ENCODE results near the gene BCL11A. TPM values are rescaled to one million over a fixed set of nuclear protein-coding genes. Genes with fewer than 3 reads are reported as not detected.

Gene BCL11A
- total and polyA plus RNA-seq, 2 of the 13 experiments (the other 11 are each of a cell fraction or from before 2014, with no cell fraction given), result not detected

DNA sequence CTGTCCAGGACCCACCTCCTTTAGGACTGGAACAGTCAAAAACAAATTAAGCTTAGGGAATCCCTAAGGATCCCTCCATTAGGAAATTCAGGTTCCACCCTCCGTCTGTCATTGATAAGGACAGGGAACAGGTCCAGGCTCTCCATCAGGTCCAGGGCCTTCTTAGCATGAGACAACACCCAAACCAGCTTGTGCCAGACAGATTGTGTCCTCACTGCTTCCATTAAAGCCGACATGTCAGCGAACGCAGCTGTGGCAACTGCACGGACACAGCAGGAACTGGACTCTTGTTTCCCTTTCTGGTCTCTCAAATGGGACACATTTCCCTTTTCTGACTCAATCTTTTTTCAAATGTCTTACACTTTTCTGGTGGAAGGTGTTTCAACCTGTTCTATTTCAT is 81.4 kb downstream of the BCL11A start (continued):
- TF ChIP-seq POLR2AphosphoS5 (IDR thresholded peaks at IDR 0.05; ENCODE audit: low read depth, low read length) (no peak), ZNF251 (CRISPR knock-in tag; IDR thresholded peaks at IDR 0.05) (no peak), SMARCE1 (IDR thresholded peaks at IDR 0.05; ENCODE audit: borderline replicate concordance) (no peak), ZNF687 (CRISPR knock-in tag; IDR thresholded peaks at IDR 0.05) (no peak)

GRCh38 chr2:60470340-60470739 is 83.1 kb downstream of the BCL11A start:
- H4K20me1 ChIP-seq (ENCODE audit: insufficient read depth, low read length), result no peaks in the 10 kb centered on the region
- FAIRE-seq (no peak), ATAC-seq (no peak), DNase-seq (ENCODE audit: low spot score) (no peak)
- ChIA-PET POLR2A (no interaction called here), CTCF (ENCODE audit: low intra/inter-chr PET ratio, low total read pairs) (no interaction called here)
- H3K27me3 ChIP-seq (ENCODE audit: control insufficient read depth in 1 of 2, insufficient read depth in 2 of 2, low read length in 2 of 2), result peaks cover 0 to 18% of the 10 kb centered on the region in 2 experiments; a peak in 3 of 5 replicates
- H3K9ac ChIP-seq (ENCODE audit: insufficient read depth, low read depth, low read length), result no peak overlapping the region
- no peaks in the 10 kb centered on the region for H3K79me2 ChIP-seq (ENCODE audit: insufficient read depth, low read length)
- no peak overlapping the region for H3K27ac ChIP-seq (ENCODE audit: extremely low read length, insufficient read depth, low read length)
- H3K36me3 ChIP-seq (replicated peaks in 1 of 2; ENCODE audit: control insufficient read depth in 1 of 2, insufficient read depth in 2 of 2, low read length in 2 of 2), result no peaks in the 10 kb centered on the region
- H2AFZ ChIP-seq (ENCODE audit: low read length), result no peak overlapping the region
- 40% methylated on average over 5 of the region's 5 CpGs for WGBS (ENCODE audit: low lambda C conversion rate)
- H3K4me3 ChIP-seq (replicated peaks in 1 of 3; ENCODE audit: insufficient read depth in 1 of 3, low read depth in 2 of 3, low read length in 3 of 3), result no peak overlapping the region
- in situ Hi-C loops (cut with HindIII; ENCODE audit: extremely low pct_ligation_motif_present, low pct_unique_long_range_greater_than_20kb) (no loop called here), intact Hi-C loops (cut with micrococcal nuclease; ENCODE audit: unreplicated experiment) (no loop called here)
- BruUV-seq (replicated peaks), result no TSS peak
- H3K4me1 ChIP-seq (ENCODE audit: insufficient read depth, low read length), result peaks cover 10% of the 10 kb centered on the region
- H3K4me2 ChIP-seq (ENCODE audit: low read depth, low read length), result no peak overlapping the region
- H3K9me3 ChIP-seq (ENCODE audit: low read length), result no peaks in the 10 kb centered on the region
- TF ChIP-seq ZNF446 (CRISPR knock-in tag; IDR thresholded peaks at IDR 0.05), result no peak
- TF ChIP-seq ZBTB38 (CRISPR knock-in tag; IDR thresholded peaks at IDR 0.05), result no peak
- TF ChIP-seq, protein P1, sequence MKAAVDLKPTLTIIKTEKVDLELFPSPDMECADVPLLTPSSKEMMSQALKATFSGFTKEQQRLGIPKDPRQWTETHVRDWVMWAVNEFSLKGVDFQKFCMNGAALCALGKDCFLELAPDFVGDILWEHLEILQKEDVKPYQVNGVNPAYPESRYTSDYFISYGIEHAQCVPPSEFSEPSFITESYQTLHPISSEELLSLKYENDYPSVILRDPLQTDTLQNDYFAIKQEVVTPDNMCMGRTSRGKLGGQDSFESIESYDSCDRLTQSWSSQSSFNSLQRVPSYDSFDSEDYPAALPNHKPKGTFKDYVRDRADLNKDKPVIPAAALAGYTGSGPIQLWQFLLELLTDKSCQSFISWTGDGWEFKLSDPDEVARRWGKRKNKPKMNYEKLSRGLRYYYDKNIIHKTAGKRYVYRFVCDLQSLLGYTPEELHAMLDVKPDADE (CRISPR knock-in tag; IDR thresholded peaks at IDR 0.05), result no peak
- TF ChIP-seq, protein P2, sequence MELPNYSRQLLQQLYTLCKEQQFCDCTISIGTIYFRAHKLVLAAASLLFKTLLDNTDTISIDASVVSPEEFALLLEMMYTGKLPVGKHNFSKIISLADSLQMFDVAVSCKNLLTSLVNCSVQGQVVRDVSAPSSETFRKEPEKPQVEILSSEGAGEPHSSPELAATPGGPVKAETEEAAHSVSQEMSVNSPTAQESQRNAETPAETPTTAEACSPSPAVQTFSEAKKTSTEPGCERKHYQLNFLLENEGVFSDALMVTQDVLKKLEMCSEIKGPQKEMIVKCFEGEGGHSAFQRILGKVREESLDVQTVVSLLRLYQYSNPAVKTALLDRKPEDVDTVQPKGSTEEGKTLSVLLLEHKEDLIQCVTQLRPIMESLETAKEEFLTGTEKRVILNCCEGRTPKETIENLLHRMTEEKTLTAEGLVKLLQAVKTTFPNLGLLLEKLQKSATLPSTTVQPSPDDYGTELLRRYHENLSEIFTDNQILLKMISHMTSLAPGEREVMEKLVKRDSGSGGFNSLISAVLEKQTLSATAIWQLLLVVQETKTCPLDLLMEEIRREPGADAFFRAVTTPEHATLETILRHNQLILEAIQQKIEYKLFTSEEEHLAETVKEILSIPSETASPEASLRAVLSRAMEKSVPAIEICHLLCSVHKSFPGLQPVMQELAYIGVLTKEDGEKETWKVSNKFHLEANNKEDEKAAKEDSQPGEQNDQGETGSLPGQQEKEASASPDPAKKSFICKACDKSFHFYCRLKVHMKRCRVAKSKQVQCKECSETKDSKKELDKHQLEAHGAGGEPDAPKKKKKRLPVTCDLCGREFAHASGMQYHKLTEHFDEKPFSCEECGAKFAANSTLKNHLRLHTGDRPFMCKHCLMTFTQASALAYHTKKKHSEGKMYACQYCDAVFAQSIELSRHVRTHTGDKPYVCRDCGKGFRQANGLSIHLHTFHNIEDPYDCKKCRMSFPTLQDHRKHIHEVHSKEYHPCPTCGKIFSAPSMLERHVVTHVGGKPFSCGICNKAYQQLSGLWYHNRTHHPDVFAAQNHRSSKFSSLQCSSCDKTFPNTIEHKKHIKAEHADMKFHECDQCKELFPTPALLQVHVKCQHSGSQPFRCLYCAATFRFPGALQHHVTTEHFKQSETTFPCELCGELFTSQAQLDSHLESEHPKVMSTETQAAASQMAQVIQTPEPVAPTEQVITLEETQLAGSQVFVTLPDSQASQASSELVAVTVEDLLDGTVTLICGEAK (IDR thresholded peaks at IDR 0.05), result no peak
- TF ChIP-seq, protein P2 (CRISPR knock-in tag; IDR thresholded peaks at IDR 0.05), result no peak
- TF ChIP-seq FIP1L1 (IDR thresholded peaks at IDR 0.05; ENCODE audit: borderline replicate concordance, insufficient read depth, low read depth, low read length), result no peak

Measured in HepG2 (cell line).